Epithelial cell of esophagus (primary cell): ENCODE data around the gene RAI1.
A peak's percentile ranks its signal among the peaks of the same experiment; 100 is the strongest.

Experiments used
- DNase-seq: peaks from one replicate; pipeline ENCODE4 v3.0.0; 2010; ENCODE audit warnings: low read depth
- H3K4me3 ChIP-seq: 2 replicates; pipeline ENCODE4 v1.5.1; 2011; ENCODE audit warnings: mild to moderate bottlenecking, low read length, control low read depth
- TF ChIP-seq, protein P1 (sequence below): IDR thresholded peaks from 2 replicates; pipeline ENCODE4 v1.5.1; 2011; ENCODE audit warnings: low read depth, mild to moderate bottlenecking, low read length, control low read depth, inconsistent platforms; ENCODE audit not compliant: insufficient read depth; ENCODE audit errors: missing control alignments

Gene RAI1

DNA sequence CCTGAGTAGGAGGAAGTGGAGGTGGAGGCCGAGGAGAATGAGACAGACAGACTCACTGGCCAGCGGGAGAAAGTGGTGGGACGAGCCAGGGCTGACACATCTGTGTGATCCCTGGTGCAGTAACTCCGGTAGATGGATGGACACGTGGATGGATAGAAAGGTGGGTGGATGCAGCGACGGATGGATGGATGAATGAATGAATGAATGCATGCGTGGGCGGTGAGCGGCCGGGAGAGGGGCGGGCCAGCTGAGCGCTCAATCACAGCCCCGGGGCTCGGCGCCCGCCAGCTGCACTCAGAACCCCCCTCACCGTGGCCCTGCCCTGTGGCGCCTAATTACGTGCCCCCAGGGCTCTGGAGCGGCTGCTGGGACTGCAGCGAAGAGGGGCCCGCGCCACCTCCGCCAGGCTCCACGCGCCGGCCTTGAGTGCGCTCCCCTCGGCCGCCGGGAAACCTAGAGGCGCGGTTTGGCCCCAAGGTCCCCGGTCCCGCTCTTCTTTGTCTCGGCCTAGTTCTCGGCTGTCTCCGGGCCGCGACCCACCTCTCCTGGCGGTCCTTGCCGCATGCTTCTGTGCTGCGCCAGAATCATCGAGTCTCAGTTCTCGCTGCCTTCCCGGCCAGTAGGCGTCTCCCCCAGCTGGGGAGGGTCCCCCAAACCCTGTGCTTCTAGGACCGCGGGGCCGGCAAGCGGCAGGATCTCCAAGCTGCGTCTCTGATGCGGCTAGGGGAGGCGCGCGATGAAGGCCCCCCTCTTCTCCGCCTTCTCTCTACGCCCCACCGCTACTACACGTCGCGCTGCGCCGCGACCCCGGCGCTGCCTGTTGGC lies 41.0 kb downstream of the RAI1 start:
- TF ChIP-seq, protein P1, sequence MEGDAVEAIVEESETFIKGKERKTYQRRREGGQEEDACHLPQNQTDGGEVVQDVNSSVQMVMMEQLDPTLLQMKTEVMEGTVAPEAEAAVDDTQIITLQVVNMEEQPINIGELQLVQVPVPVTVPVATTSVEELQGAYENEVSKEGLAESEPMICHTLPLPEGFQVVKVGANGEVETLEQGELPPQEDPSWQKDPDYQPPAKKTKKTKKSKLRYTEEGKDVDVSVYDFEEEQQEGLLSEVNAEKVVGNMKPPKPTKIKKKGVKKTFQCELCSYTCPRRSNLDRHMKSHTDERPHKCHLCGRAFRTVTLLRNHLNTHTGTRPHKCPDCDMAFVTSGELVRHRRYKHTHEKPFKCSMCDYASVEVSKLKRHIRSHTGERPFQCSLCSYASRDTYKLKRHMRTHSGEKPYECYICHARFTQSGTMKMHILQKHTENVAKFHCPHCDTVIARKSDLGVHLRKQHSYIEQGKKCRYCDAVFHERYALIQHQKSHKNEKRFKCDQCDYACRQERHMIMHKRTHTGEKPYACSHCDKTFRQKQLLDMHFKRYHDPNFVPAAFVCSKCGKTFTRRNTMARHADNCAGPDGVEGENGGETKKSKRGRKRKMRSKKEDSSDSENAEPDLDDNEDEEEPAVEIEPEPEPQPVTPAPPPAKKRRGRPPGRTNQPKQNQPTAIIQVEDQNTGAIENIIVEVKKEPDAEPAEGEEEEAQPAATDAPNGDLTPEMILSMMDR = no peak
- H3K4me3 ChIP-seq = peak overlapping the region; percentile 44
- DNase-seq = peak; percentile 47

DNA sequence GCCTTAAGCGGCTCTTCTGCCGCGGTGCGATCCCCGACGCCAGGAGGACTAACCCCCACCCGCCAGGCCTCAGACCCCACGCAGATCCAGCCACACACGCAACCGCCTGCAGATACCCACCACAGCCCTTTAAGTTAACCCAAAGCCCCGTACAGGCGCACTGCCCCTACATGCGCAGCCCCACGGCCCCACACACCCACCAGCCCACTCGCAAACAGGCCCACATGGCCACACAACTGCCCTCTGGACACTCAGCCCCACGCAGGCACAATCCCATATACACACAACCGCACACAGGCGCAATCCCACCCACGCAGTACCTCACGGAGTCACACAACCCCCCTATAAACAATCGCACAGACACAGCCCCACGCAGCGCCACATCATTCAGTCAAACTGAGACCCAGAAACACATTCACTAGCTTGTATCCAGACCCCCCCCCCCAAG lies 41.7 kb downstream of the RAI1 start:
- TF ChIP-seq, protein P1 = no peak
- H3K4me3 ChIP-seq = peak overlapping the region; percentile 44
- DNase-seq = no peak

DNA sequence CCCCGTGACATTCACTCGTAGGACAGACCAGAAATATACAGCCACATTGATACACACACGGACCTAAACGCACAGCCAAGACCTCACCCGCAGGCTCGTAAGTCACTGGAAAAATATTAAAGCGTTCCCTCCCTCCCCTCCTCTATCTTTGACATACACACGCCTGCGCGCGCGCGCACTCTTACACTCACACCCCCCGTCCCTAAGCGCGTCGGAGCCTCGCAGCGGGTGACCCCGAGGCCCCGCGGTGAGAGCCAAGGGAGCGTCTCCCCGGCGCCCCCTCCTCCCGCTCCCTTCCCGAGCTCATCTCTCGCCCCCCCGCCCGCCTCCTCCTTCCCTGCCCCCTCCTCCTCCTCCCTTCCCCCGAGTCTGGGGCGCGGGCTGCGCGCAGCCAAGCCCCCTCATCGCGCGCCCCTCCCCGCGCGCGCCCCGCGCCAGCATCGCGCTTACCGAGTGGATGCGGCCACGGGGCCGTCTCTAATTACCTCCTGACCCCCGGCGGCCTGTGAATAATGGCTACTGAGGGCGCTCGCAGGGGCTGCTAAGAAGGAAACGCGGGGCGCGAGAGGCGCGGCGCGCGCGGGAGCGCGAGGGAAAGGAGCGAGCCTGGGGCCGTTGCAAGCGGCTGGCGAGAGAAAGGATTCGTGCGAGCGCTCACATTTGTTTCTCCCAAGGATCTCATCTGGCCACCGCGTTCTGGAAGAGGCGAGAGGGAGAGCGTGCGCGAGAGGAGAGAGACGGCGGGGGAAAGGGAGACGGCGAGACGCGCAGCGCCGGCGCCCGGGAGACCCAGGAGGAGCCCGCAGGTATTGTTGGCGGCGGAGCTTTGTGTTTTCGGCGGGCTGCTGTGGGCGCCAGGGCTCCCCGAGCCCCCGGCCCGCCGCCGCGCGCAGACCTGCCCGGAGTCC lies 42.4 kb downstream of the RAI1 start:
- peak overlapping the region; percentile 44 for H3K4me3 ChIP-seq
- peak; percentile 74 for DNase-seq
- TF ChIP-seq, protein P1 = no peak

DNA sequence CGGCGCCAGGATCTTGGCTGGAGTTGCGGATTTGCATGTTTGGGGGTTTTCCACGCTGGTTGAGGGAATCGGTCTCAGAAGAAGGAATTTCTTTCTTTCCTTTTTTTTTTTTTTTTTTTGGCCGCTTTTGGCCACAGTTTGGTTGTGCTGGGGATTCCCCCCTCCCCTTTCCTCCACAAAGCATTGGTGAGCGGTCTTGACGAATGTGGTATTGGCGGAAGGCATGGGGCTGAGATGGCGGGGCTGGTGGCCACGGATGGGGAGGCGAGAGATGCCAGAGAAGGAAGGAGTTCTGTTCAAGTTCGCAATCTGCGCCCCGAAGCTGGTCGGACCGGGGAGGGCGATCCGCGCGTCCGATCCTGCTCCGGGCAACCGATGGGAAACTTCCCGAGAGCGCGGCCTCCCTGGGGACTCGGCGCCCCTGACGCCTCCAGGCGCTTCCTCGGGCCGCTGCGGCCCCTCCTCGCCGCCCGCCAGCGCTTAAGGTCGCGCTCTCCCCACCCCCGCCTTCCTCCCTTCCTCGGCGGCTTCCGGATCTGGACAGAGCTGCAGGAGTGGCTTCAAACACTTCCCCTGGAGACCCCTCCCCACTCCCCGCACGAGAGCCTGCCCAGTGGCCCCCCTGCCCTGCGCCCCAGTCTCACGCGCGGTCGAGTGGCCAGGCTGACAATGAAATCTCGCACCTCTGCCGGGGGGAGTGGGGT lies 43.2 kb downstream of the RAI1 start:
- TF ChIP-seq, protein P1 = no peak
- H3K4me3 ChIP-seq = peak overlapping the region; percentile 44
- DNase-seq = no peak

DNA sequence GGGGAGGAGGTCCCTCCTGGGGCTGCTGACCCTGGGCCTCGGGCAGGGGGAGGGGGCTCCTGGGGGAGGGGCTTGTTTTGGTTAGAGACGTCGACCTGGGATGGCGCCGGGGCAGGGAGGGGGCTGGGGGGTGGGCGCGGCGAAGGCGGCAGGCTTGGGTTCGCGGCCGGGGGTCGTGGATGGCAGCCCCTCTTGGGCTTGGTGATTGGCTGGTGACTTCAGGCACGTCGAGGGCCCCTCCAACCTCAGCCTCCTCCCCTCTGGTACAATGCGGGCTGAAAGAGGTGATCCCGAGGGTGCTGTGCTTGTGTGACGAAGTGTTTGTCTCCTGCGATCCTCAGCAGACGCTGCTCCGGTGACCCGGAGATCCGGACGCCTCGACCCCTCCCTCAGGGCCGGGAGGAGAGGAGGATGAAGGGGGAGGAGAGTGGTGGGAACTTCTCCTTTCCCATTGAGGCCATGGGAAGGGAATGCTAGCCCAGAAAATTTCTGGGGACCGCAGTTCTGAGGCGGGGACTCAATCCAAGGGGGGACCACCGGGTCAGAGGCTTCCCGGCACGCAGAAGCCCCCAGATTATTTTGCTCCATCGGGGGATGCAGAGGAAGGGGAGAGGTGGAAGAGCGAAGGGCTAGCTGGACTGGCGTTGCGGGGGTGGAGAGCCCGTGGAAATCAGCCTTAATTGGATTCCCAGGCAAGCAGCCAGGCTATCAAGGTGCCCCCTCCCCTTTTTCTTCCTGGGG lies 43.9 kb downstream of the RAI1 start:
- no peak overlapping the region for H3K4me3 ChIP-seq
- TF ChIP-seq, protein P1 = no peak
- DNase-seq = no peak
